ENCODE results near the gene TTC3.

Gene TTC3

DNA sequence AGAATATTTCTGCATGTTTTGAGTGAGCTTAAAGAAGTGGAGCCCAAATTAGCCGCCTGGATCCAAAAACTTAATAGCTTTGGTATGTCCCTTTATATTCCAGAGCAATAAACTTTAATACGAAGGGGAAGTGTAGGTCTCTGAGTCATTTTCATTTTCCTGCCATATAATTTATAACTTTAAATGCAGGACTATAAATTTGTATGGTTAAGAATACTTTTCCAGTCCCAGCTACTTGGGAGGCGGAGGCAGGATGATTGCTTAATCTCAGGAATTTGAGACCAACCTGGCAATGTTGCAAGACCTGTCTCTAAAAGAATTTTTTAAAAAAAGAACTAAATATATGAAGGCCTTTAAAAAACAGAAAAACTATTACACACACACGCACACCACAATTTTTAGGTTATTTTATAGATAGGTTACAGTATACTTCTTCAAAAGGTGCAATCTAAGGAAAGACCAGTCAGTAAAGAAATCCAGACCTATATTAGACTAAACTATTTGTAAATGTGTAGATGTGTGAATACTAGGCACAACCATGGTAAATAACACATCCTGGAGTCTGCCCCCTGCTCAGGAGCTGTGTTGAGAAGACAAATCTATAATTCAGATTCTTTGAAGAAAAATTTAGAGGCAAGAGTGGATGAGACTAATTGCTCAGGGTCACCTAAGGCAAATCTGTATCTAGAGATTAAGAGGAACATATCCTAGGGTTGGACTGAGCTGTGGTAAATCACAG is 80.3 kb downstream of the TTC3 start:
- no peak for DNase-seq (ENCODE audit: low read depth)

DNA sequence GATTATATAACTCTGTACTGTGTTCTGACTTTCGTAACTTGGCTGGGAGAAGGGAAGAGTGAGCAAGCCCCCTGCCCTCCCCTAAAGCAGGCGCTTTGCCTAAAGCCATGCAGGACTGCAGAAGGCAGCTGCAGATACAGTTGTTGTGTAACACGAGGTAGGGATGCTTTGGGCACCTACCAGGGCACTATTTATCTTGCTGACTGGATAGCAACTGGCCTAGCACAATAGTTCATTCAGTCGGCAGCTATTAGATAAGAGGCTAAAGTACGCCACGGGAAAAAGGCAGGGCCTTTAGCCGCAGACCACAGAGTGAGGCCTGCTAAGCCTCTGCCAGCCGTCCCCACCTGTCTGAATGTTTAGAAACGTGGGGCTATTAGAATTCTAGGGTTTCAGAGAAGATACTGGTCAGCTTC is 80.9 kb downstream of the TTC3 start:
- no peak for DNase-seq (ENCODE audit: low read depth)

DNA sequence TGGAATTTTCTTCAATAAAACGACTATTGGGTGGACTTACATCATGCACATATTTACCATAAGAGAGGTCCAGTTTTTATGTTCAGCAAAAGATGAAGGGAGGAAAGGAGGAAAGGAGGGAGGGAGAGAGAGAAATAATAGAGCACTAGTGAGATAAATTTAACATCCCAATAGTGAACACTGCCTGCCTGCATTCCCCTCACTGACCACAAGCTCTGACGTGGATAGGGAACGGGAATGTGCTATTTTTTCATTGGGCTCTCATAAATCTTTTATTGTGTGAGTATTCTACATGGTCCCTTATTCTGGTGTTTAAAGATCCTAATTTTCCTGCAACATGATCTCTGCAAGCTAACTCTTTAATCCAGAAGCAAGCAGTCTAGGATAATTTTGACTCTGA is 82.1 kb downstream of the TTC3 start:
- no peak for DNase-seq (ENCODE audit: low read depth)

DNA sequence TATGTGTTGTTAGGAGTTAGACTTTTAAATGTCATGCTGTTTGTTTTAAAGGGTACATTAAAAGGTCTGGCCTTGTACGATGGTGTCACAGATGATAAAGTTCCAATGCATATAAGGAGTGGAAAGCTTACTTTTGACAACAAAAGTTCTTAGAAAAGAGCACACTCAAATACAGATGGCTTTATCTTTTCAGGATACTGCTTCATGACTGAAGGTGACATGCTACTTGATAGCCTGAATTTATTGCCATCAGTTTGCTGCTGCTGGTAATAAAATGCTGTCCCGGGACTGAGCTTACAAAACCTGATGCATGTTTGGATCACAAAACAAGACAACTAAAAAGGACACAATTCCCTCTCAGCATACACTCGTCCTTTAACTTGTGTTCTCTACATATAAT is 84.9 kb downstream of the TTC3 start:
- no peak for DNase-seq (ENCODE audit: low read depth)

DNA sequence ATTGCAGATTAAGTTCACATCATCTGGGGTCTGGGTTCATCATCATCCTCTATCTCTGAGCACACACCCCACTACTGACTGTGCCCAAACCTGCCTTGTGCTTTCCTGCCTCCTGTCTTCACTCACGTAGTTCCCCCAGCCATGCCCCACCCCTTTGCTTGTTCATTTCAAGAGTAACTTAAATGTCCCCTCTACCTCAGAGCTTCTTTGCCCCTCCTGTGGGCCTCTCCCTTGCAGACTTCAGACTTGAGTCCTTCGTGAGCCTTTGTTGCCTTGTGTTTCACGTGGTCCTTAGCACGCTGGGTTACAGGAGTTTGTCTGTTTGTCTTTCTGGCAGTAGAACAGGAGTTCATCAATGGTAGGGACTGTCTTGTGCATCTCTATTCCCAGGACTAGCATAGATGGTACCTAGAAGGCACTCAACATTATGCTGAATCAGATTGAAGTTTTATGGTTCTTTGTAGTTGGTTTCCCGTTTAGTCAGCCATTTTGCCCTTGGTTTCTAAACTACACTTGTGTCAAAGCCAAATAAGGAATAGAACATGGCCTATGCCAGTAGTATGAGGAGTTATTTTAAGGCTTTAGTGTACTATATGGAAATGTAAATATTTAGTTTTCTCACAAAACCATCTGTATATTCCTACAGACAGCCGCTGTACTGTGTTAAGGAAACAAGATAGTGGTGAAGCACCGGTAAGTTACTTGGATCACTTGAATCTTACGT is 86.2 kb downstream of the TTC3 start:
- no peak for DNase-seq (ENCODE audit: low read depth)

DNA sequence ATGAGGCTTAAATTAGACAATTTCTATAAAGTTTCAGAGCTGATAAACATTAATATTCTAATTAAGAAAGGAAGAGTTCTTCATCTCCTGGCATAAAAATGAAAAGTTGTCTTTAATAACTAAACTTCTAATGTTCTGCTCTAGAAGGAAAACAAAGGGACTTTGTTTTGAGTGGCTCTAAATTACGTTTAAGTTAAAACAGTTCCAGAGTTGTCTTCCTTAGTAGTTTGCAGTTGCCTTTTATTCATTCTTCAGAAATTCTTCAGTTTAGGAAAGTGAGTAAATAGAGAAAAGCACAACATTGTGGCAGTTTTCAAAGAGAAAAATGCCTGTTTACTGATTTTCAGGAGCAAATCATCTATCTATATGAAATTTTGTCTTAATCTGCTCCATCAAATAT is 86.9 kb downstream of the TTC3 start:
- DNase-seq (ENCODE audit: low read depth): no peak

DNA sequence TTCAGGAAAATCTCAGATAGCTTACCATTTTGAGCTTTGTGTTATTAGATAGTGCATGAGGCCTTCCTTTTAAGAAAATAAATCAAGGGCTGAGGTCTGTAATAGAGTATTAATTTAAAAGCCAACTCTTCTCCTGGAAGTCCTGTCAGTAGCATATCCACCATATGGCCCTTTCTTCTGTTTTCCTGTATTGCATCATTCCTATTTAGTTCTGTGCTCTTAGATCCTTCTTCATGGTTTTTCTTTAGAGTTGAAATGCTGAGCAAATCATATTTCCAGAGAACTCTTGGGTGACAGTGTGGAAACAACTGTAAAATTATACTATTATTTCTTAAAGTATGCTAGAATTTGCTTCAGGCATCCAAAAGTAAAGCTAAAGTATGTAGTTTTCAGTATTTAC is 91.7 kb downstream of the TTC3 start:
- DNase-seq (ENCODE audit: low read depth): no peak

DNA sequence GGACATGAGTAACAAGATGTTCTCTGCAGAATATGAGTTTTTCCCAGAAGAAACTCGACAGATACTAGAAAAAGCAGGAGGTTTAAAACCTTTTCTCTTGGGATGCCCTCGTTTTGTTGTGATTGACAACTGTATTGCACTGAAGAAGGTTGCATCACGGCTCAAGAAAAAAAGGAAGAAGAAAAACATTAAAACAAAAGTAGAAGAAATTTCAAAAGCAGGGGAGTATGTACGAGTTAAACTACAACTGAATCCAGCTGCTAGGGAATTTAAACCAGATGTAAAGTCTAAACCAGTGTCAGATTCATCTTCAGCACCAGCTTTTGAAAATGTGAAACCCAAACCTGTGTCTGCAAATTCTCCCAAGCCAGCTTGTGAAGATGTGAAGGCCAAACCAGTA is 92.5 kb downstream of the TTC3 start:
- DNase-seq (ENCODE audit: low read depth): no peak

DNA sequence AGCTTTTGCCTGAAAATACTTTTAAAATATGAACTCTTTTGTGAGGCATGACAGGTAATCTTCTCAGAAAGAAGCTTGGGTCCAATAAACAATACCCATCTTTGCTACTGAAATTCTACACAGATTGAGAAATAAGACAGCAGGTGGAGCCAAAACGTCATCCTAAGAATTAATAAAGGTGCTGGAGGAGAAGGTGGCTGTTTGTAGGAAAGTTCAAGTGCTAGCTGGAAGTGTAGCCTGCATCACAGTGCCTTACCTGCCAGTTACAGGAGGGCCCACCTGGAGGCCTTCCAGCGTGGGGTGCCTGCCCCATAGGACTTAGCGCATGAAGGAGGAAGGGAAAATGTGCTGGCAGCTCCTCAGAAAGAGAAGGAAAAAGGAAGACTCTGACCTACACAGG is 93.7 kb downstream of the TTC3 start:
- DNase-seq (ENCODE audit: low read depth): no peak

DNA sequence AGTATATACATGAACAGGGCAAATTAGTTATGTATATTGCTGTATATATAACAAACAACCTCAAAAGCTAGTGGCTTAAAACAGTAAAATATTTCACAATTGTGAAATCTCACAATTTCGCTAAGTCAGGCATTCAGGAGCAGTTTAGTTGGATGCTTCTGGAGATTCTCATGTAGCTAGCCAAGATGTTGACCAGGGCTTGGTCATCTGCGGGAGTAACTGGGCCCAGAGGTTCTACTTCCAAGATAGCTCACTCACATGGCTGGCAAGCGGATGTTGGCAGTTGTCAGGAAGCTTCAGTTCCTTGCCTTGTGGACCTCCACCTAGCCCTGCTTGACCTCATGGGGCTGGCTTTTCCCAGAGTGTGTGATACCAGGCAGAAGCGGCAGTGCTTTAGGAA is 95.6 kb downstream of the TTC3 start:
- DNase-seq (ENCODE audit: low read depth): no peak

DNA sequence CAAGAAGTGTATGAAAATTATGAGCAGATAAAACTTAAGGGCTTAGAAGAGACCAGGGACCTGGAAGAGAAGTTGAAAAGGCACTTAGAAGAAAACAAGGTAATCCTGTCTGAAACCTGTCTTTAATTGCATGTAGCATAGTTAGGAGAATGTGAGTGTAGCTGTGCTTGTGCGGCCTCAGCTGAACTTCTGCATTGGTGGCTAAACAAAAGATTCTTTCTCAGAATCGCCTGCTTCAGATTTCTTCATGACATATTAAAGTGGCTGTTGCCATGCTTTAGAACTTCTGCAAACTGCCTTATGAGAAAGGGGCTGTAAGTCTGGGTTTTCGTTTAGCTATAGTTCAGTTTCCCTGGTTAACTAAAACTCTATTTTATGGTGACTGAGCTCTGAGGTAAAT is 99.6 kb downstream of the TTC3 start:
- no peak for DNase-seq (ENCODE audit: low read depth)

DNA sequence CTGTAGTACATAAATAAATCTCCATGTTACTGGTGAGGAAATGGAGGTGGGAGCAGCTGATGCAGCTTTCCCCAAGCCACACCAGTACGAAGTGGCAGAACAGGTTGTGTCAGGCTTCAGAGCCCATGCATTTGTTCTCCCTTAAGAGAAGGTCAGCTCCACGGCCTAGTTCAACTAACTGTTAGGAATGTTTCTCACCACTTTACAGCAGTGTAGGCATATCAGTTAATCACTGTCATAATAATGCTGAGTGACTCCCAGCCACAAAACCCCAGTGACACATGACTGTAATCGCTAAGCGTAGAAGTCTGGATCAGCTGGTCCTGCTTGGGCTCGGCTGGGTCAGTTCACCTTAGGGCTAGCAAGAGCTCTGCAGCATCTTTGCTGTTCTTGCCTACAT is 103.7 kb downstream of the TTC3 start:
- DNase-seq (ENCODE audit: low read depth): no peak

DNA sequence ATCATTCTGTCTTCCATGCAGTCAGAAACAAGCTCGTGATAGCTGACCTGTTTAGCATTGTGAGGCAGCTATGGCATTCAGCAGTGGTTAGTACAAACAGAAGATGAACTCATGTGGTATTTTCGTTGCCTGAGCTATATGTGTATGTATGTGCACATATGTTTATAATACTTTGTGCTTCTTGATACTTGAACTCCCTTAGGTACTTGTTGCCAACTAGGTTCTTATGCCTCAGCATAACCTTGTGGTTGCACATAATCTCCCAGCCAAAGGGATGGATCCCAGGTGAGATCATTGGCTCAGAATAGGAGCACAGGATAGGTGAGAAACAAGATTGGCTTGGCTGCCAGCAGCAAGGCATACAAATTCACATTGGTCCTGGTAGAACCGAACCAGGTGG is 108.0 kb downstream of the TTC3 start:
- DNase-seq (ENCODE audit: low read depth): no peak

DNA sequence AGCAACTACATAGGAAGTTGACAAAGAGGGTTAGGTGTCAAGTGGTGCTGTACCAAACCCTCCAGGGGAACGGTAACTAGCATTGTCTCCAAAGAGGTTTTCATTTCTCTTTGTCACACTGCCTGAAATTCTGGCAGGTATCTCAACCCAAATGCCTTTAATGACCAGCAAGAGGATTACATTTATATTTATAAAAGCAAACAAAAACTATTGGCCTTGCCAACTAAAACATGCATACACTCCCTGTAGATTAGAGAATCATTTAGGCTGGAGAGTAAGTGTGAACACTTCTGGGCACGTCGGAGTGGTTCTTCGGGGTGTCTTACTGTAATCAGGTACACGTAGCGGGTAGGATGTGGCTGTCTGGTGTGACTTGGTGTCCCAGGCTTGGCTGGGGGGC is 109.2 kb downstream of the TTC3 start:
- DNase-seq (ENCODE audit: low read depth): no peak

DNA sequence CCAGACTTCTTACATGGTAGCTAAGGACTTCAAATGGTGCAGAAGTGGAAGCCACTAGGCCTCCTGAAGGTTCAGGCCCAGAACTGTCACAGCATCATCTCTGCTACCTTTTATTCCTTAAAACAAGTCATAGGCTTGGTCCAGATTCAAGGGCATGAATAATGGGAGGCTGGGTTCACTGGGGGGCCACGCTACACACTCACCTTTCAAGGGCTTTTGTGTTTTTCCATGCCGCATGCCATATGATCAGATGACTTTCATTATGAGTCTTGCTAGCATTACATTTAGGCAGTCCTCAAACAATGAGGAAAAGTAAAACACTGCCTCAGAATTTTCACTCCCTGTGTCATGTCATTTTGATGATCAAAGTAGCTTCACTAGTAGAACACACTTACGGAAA is 110.7 kb downstream of the TTC3 start:
- DNase-seq (ENCODE audit: low read depth): no peak

DNA sequence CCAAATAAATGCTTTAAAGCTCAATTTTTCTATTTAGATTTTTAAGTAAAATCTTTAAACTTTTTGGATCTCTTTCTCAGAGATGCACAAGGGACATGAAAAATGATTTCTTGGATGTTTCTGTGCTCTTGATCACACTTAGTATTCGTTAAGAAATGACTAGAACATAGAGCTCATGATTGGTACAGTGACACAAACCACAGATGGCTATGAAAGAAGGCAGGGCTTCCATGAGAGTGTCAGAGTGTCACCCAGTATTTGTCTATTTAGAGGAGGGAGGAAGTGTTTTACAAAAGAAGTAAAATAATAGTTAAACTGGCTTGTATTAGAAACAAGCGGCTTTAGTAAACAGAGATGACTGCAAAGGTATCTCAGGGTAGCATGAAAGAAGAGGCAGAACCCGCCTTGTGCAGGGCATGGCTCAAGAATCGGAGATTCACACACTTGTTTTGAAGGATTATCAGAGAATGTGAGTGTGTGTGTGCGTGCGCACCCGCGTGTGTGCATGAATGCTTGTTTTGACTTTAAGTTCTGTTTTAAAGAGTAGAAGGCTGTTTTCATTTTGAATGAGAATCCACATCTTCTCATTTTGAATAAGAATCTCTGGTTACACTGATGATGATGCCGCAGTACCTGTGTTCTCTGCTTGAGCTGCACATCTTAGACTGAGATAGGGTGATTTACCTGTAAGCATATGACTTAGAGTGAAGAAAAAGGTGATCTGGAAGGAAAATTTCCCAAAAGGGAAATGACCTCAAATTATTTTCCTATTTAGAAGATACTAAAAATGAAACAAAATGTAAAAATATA is 111.9 kb downstream of the TTC3 start:
- DNase-seq (ENCODE audit: low read depth): no peak

DNA sequence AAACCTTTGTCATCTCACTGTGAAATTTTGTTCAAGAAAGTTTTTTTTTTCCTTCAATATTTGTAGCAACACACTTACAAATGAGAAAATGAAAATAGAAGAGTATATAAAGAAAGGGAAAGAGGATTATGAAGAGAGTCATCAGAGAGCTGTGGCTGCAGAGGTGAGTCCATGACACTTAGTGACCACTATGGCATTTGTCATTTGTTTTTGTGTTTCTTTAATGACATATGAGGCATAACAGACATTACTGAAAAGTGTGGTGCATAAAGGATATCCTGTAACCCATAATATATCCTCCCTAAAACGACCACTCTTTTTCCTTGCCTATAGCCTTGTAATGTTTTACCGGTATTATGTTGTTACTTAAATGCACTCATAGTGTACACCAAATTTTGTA is 113.9 kb downstream of the TTC3 start:
- no peak for DNase-seq (ENCODE audit: low read depth)

DNA sequence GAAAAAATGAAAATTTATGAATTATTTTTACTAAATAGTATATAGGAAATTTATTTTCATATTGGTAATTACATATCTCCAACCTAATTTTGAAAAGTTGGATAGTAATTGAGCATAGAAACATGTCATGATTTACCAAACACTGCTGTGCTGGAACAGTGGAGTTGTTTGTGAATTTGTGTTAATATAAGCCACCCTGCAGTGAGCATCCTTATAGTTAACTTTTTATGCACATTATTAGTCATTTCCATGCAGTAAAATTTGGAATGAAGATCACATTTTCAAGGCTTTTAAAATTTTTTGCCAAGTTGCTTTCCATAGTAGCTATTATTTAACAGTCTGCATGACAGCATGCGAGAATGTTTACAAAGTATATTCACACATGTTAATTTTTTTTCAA is 115.8 kb downstream of the TTC3 start:
- DNase-seq (ENCODE audit: low read depth): no peak

DNA sequence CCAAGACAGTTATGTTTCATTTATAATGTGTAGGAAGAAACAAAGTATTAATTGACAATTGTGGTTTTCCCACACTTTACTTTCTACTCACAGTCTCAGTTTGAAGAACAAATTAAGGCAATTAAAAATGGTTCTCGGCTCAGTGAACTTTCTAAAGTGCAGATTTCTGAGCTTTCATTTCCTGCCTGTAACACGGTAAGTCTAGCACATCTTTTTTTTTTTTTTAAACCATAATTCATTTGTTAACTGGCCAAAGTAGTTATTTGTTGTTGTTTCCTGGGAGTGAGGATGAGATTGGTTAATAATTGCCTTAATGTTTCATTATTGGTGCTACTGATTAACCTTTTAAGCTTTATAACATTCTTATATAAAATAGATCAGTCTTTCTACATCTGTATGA is 119.0 kb downstream of the TTC3 start:
- no peak for DNase-seq (ENCODE audit: low read depth)

DNA sequence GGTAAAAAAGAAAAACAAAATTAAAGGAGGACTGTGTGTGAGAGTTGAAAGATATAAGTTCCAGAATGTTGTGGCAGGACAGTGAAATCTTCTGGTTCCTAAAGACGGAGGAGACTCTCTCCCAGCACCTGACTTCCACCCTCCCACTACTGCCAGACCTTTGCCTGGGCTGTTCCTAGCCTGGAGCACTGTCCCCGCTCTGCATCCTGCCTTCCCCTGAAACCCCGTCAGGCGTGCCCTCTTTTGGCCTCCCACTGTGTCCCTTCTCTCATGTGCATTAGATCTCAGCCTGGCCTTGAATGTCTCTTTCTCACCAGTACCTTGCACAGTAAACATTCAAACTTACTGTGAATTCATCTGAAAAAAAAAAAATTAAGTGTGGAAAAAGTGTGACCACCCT is 120.0 kb downstream of the TTC3 start:
- DNase-seq (ENCODE audit: low read depth): no peak

DNA sequence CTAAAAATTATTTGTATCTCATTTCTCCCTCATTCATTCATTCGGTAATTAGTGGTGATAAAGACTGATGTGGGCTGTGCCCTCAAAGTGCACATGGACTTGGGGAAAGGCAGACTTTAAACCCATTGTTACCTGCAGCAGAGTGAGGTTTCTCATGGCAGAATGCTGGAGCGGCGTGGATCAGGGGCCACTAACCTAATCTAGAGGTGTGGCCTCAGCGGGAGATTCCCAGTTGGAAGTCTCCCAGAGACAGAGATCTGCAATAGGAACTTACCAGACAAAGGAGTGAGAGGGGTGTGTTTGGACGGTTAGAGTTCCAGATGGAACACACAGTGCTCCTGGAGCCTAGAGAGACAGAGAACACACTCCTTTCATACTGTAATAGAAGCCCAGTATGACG is 120.6 kb downstream of the TTC3 start:
- DNase-seq (ENCODE audit: low read depth): no peak

DNA sequence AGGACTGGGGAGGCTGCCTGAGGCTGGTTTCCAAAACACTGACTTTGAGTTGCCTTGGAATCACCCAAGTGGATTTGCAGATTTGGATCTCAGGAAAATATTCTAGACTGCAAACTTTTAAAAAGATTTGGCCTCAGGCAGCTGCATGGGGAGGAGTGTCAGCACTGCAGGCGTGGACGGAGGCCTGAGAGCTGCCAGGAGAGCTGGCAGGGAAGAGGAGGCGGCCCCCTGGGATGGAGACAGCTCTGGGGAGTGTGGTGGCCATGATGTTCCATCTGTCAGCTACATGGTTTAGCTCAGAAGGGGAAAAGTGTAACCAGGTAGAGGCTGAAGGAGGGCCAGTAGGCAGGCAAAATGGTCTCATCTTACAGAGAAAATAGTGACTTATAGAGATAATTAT is 122.0 kb downstream of the TTC3 start:
- no peak for DNase-seq (ENCODE audit: low read depth)

DNA sequence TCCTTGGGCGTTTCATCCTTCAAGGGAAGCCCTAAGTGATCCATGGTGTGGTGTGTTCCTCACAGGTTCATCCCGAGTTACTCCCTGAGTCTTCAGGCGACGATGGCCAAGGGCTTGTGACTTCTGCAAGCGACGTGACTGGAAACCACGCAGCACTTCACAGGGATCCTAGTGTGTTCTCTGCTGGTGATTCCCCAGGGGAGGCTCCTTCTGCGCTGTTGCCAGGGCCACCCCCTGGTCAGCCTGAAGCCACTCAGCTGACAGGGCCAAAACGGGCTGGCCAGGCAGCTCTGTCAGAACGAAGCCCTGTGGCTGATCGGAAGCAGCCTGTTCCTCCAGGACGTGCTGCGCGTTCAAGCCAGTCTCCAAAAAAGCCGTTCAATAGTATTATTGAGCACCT is 122.6 kb downstream of the TTC3 start:
- no peak for DNase-seq (ENCODE audit: low read depth)

All from T follicular helper cell (primary cell).